HepG2 (cell line): Measurements from ENCODE around the gene IL2RA. TPM values are rescaled to one million over a fixed set of nuclear protein-coding genes. Genes with fewer than 3 reads are reported as not detected.

Source experiments
- ATAC-seq: fragments of 200-7000 bp; cut with Tn5 transposase; 3 replicates; pipeline ENCODE4 v1.9.1; 2020; ENCODE audit warnings: mild to moderate bottlenecking, moderate library complexity
- BruUV-seq: library from RNA; stranded (reverse); fragments of 400-500 nt; replicated peaks from 2 replicates; lab custom pipeline; 2021; lab: Mats Ljungman, UMichigan
- CTCF ChIA-PET: fragments of 300-600 bp; formaldehyde crosslinking; extraction: SDS; loops from one replicate; lab custom pipeline; 2021; ENCODE audit warnings: low total read pairs, inconsistent platforms, low intra/inter-chr PET ratio; lab: Yijun Ruan, JAX
- POLR2A ChIA-PET: fragments of 350-600 bp; sonication (Branson Sonifier 250); formaldehyde crosslinking; loops from one replicate; lab custom pipeline; 2020; ENCODE audit warnings: antibody characterized with exemption, inconsistent platforms; lab: Yijun Ruan, JAX
- DNase-seq: peaks from one replicate; pipeline ENCODE4 v3.0.0-alpha.2; 2015; ENCODE audit warnings: low spot score
- FAIRE-seq: peaks from 3 replicates; lab custom pipeline; 2011; peaks lifted over from hg19 to GRCh38; lab: Jason Lieb, UNC
- H2AFZ ChIP-seq: one replicate; pipeline ENCODE4 v1.6.1; 2011; ENCODE audit warnings: low read length, inconsistent platforms
- H3K27ac ChIP-seq: fragments of 300-600 bp; 3 replicates; pipeline ENCODE4 v1.8.0; 2011; ENCODE audit warnings: mixed run types, mild to moderate bottlenecking, mixed read lengths, low read length, inconsistent platforms; ENCODE audit not compliant: insufficient read depth; ENCODE audit errors: extremely low read length
- H3K27me3 ChIP-seq, 2 experiments: fragments of 200-600 bp in 1 of 2; 2 replicates in 1 of 2; 3 replicates in 1 of 2; pipeline versions ENCODE4 v1.6.0 to v1.8.0; 2011; ENCODE audit warnings: low read length in 2 of 2, mild to moderate bottlenecking in 2 of 2, moderate library complexity in 2 of 2, inconsistent platforms in 1 of 2; ENCODE audit not compliant: insufficient read depth in 2 of 2, control insufficient read depth in 1 of 2
- H3K36me3 ChIP-seq, 2 experiments: fragments of 200-600 bp in 1 of 2; replicated peaks in 1 of 2; 2 replicates in 1 of 2; 3 replicates in 1 of 2; pipeline versions ENCODE4 v1.5.1 to v1.8.0; 2011; ENCODE audit warnings: low read length in 2 of 2, inconsistent platforms in 1 of 2; ENCODE audit not compliant: insufficient read depth in 2 of 2, control insufficient read depth in 1 of 2
- H3K4me1 ChIP-seq: 2 replicates; pipeline ENCODE4 v1.5.1; 2012; ENCODE audit warnings: low read length, inconsistent platforms; ENCODE audit not compliant: insufficient read depth
- H3K4me2 ChIP-seq: 2 replicates; pipeline ENCODE4 v1.6.0; 2011; ENCODE audit warnings: low read depth, low read length, inconsistent platforms
- H3K4me3 ChIP-seq, 3 experiments: fragments of 200-600 bp in 1 of 3; sonication (generic), shearing (Covaris generic) in 1 of 3; replicated peaks in 1 of 3; 2 replicates each; pipeline ENCODE4 v1.5.1; 2011 to 2016; ENCODE audit warnings: low read length in 3 of 3, inconsistent platforms in 2 of 3, low read depth in 2 of 3, mild to moderate bottlenecking in 2 of 3, control low read depth in 1 of 3, mixed read lengths in 1 of 3; ENCODE audit not compliant: insufficient read depth in 1 of 3
- H3K79me2 ChIP-seq: one replicate; pipeline ENCODE4 v1.6.1; 2011; ENCODE audit warnings: low read length, inconsistent platforms; ENCODE audit not compliant: insufficient read depth
- H3K9ac ChIP-seq: 2 replicates; pipeline ENCODE4 v1.6.0; 2011; ENCODE audit warnings: mild to moderate bottlenecking, low read depth, low read length, inconsistent platforms; ENCODE audit not compliant: insufficient read depth
- H3K9me3 ChIP-seq: 2 replicates; pipeline ENCODE4 v1.5.1; 2012; ENCODE audit warnings: mild to moderate bottlenecking, low read length
- H4K20me1 ChIP-seq: 2 replicates; pipeline ENCODE4 v1.6.0; 2011; ENCODE audit warnings: inconsistent platforms, mild to moderate bottlenecking, low read length, moderate library complexity; ENCODE audit not compliant: insufficient read depth
- CREB1 ChIP-seq, 2 experiments: fragments of 450-650 bp in 1 of 2; IDR thresholded peaks; 2 replicates each; pipeline ENCODE4 v1.6.1; 2016 to 2017; ENCODE audit warnings: control low read depth in 1 of 2, mild to moderate bottlenecking in 1 of 2, missing compliant biosample characterization in 1 of 2, missing genetic modification characterization in 1 of 2
- HNF4A ChIP-seq: sonication (generic); formaldehyde crosslinking; IDR thresholded peaks from 2 replicates; pipeline ENCODE4 v1.4.0; 2020; ENCODE audit warnings: missing genetic modification reagents
- MATR3 ChIP-seq: sonication (generic); formaldehyde crosslinking; IDR thresholded peaks from 2 replicates; pipeline ENCODE4 v1.4.0; 2020; ENCODE audit warnings: missing genetic modification reagents
- NFKBIZ ChIP-seq: IDR thresholded peaks from 2 replicates; pipeline ENCODE4 v1.6.1; 2018; ENCODE audit warnings: missing genetic modification reagents, missing compliant biosample characterization
- PHF5A ChIP-seq: IDR thresholded peaks from one replicate; pipeline ENCODE4 v1.6.1; 2018; ENCODE audit warnings: low read depth, missing genetic modification reagents; ENCODE audit not compliant: unreplicated experiment
- TAF15 ChIP-seq: fragments of 200-400 bp; formaldehyde crosslinking; IDR thresholded peaks from one replicate; pipeline ENCODE4 v1.6.1; 2018; ENCODE audit warnings: mild to moderate bottlenecking, low read depth, low read length; ENCODE audit not compliant: poor library complexity, severe bottlenecking
- ZBTB38 ChIP-seq: sonication (generic); formaldehyde crosslinking; IDR thresholded peaks from 2 replicates; pipeline ENCODE4 v1.5.1; 2020; ENCODE audit warnings: mild to moderate bottlenecking, missing genetic modification reagents
- ZNF343 ChIP-seq: sonication (generic); formaldehyde crosslinking; IDR thresholded peaks from 2 replicates; pipeline ENCODE4 v1.4.0; 2020; ENCODE audit warnings: mild to moderate bottlenecking, missing genetic modification reagents
- WGBS: methylation state at CpG from one replicate; pipeline ENCODE4 v1.1.6; 2017; ENCODE audit warnings: low lambda C conversion rate; 5-methylcytosine and 5-hydroxymethylcytosine counted together
- in situ Hi-C: cut with HindIII; loops from 2 replicates; pipeline ENCODE4 v1.10.0; 2017; ENCODE audit warnings: low pct_unique_long_range_greater_than_20kb; ENCODE audit not compliant: extremely low pct_ligation_motif_present
- intact Hi-C: fragments of 100-400 bp; cut with micrococcal nuclease; formaldehyde crosslinking; loops from one replicate; pipeline ENCODE4 v1.10.0; 2022; ENCODE audit not compliant: unreplicated experiment
- polyA plus RNA-seq, 8 experiments: library from polyadenylated mRNA; depleted of rRNA in 3 of 8; stranded (reverse) in 7 of 8; unstranded in 1 of 8; fragments of >200 nt; fragmentation: Illumina TruSeq in 4 of 8; extraction: Trizol in 4 of 8; gene quantifications; 2 replicates each; pipeline versions ENCODE4 v1.2.1 to v1.2.3, GENCODE V29; 2011 to 2016; ENCODE audit warnings: low read depth in 4 of 8, missing spikeins in 1 of 8, mixed read lengths in 1 of 8; ENCODE audit not compliant: insufficient read depth in 1 of 8
- total RNA-seq, 5 experiments: library from RNA; depleted of rRNA; stranded (reverse); fragments of >200 nt; fragmentation: Illumina TruSeq; extraction: Trizol; gene quantifications; 2 replicates each; pipeline ENCODE4 v1.2.3, GENCODE V29; 2016; ENCODE audit warnings: low read depth in 1 of 5
- TF ChIP-seq, protein P1 (sequence below): sonication (generic); formaldehyde crosslinking; IDR thresholded peaks from 2 replicates; pipeline ENCODE4 v1.8.1; 2023; ENCODE audit warnings: mild to moderate bottlenecking, missing genetic modification reagents
- TF ChIP-seq, protein P2 (sequence below): sonication (generic); formaldehyde crosslinking; IDR thresholded peaks from 2 replicates; pipeline ENCODE4 v1.4.0; 2020; ENCODE audit warnings: mild to moderate bottlenecking, missing genetic modification reagents

The IL2RA gene
- total and polyA plus RNA-seq, 2 of the 13 experiments (the other 11 are each of a cell fraction or from before 2014, with no cell fraction given): not detected

DNA sequence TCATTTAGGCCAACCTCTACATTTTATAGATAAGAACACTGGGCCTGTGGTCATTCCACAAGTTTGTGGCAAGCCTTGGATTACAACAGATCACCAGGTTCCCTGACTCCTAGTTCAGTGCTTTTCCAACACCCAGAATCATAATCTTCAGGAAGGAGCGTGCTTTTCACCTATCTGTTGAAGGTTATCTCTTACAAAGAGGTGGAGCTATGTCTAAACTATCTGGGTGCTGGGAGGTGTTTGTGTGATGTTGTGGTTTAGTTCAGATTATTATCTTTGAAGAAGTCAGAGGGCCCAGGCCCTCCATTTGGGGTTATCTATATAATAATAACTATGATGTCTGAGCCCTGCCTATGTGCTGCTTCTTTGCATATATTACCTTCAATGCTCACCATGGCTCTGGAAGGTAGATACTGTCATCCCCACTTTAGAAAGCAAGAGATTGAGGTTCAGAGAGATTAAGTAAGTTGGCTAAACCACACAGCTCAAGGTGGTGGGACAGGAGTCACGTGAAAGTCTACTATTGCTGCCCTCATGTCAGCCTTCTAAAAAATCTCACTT lies 24.0 kb downstream of the IL2RA start:
- ATAC-seq (no peak), FAIRE-seq (no peak), DNase-seq (no peak)
- WGBS: 0% methylated on average over 2 of the region's 2 CpGs
- no TSS peak for BruUV-seq
- Histone ChIP-seq H3K79me2 (no peaks in the 10 kb centered on the region), H3K4me2 (no peak overlapping the region), H3K4me3 (no peak overlapping the region), H3K9me3 (no peaks in the 10 kb centered on the region), H3K27ac (no peak overlapping the region), H3K9ac (no peak overlapping the region), H4K20me1 (no peaks in the 10 kb centered on the region), H2AFZ (no peak overlapping the region), H3K36me3 (no peaks in the 10 kb centered on the region), H3K4me1 (no peaks in the 10 kb centered on the region), H3K27me3 (peaks cover 0 to 32% of the 10 kb centered on the region in 2 experiments; a peak in 4 of 5 replicates)
- TF ChIP-seq TAF15: no peak
- no peak for TF ChIP-seq CREB1 (IDR thresholded peaks at IDR 0.05)
- no peak for TF ChIP-seq CREB1 (CRISPR knock-in tag; IDR thresholded peaks at IDR 0.05)
- no peak for TF ChIP-seq MATR3 (CRISPR knock-in tag)
- no peak for TF ChIP-seq PHF5A (CRISPR knock-in tag)
- no peak for TF ChIP-seq NFKBIZ (CRISPR knock-in tag)
- TF ChIP-seq ZBTB38 (CRISPR knock-in tag): no peak
- TF ChIP-seq HNF4A (CRISPR knock-in tag): no peak
- TF ChIP-seq, protein P1, sequence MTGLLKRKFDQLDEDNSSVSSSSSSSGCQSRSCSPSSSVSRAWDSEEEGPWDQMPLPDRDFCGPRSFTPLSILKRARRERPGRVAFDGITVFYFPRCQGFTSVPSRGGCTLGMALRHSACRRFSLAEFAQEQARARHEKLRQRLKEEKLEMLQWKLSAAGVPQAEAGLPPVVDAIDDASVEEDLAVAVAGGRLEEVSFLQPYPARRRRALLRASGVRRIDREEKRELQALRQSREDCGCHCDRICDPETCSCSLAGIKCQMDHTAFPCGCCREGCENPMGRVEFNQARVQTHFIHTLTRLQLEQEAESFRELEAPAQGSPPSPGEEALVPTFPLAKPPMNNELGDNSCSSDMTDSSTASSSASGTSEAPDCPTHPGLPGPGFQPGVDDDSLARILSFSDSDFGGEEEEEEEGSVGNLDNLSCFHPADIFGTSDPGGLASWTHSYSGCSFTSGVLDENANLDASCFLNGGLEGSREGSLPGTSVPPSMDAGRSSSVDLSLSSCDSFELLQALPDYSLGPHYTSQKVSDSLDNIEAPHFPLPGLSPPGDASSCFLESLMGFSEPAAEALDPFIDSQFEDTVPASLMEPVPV (CRISPR knock-in tag): no peak
- TF ChIP-seq ZNF343 (CRISPR knock-in tag): no peak
- TF ChIP-seq, protein P2, sequence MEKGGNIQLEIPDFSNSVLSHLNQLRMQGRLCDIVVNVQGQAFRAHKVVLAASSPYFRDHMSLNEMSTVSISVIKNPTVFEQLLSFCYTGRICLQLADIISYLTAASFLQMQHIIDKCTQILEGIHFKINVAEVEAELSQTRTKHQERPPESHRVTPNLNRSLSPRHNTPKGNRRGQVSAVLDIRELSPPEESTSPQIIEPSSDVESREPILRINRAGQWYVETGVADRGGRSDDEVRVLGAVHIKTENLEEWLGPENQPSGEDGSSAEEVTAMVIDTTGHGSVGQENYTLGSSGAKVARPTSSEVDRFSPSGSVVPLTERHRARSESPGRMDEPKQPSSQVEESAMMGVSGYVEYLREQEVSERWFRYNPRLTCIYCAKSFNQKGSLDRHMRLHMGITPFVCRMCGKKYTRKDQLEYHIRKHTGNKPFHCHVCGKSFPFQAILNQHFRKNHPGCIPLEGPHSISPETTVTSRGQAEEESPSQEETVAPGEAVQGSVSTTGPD (CRISPR knock-in tag): no peak
- POLR2A ChIA-PET: no interaction called here
- CTCF ChIA-PET: no interaction called here
- in situ Hi-C loops: no loop called here
- intact Hi-C loops: no loop called here
